HepG2 (cell line): ENCODE measurements around the gene KNG1. TPM values are rescaled to one million over a fixed set of nuclear protein-coding genes. Genes with fewer than 3 reads are reported as not detected.

ENCODE experiments used
- ATAC-seq: fragments of 200-7000 bp; cut with Tn5 transposase; 3 replicates; pipeline ENCODE4 v1.9.1; 2020; ENCODE audit warnings: mild to moderate bottlenecking, moderate library complexity
- BruUV-seq: library from RNA; stranded (reverse); fragments of 400-500 nt; replicated peaks from 2 replicates; lab custom pipeline; 2021; lab: Mats Ljungman, UMichigan
- CTCF ChIA-PET: fragments of 300-600 bp; formaldehyde crosslinking; extraction: SDS; loops from one replicate; lab custom pipeline; 2021; ENCODE audit warnings: low total read pairs, inconsistent platforms, low intra/inter-chr PET ratio; lab: Yijun Ruan, JAX
- POLR2A ChIA-PET: fragments of 350-600 bp; sonication (Branson Sonifier 250); formaldehyde crosslinking; loops from one replicate; lab custom pipeline; 2020; ENCODE audit warnings: antibody characterized with exemption, inconsistent platforms; lab: Yijun Ruan, JAX
- DNase-seq: peaks from one replicate; pipeline ENCODE4 v3.0.0-alpha.2; 2015; ENCODE audit warnings: low spot score
- FAIRE-seq: peaks from 3 replicates; lab custom pipeline; 2011; peaks lifted over from hg19 to GRCh38; lab: Jason Lieb, UNC
- H2AFZ ChIP-seq: one replicate; pipeline ENCODE4 v1.6.1; 2011; ENCODE audit warnings: low read length, inconsistent platforms
- H3K27ac ChIP-seq: fragments of 300-600 bp; 3 replicates; pipeline ENCODE4 v1.8.0; 2011; ENCODE audit warnings: mixed run types, mild to moderate bottlenecking, mixed read lengths, low read length, inconsistent platforms; ENCODE audit not compliant: insufficient read depth; ENCODE audit errors: extremely low read length
- H3K27me3 ChIP-seq, 2 experiments: fragments of 200-600 bp in 1 of 2; 2 replicates in 1 of 2; 3 replicates in 1 of 2; pipeline versions ENCODE4 v1.6.0 to v1.8.0; 2011; ENCODE audit warnings: low read length in 2 of 2, mild to moderate bottlenecking in 2 of 2, moderate library complexity in 2 of 2, inconsistent platforms in 1 of 2; ENCODE audit not compliant: insufficient read depth in 2 of 2, control insufficient read depth in 1 of 2
- H3K36me3 ChIP-seq, 2 experiments: fragments of 200-600 bp in 1 of 2; replicated peaks in 1 of 2; 2 replicates in 1 of 2; 3 replicates in 1 of 2; pipeline versions ENCODE4 v1.5.1 to v1.8.0; 2011; ENCODE audit warnings: low read length in 2 of 2, inconsistent platforms in 1 of 2; ENCODE audit not compliant: insufficient read depth in 2 of 2, control insufficient read depth in 1 of 2
- H3K4me1 ChIP-seq: 2 replicates; pipeline ENCODE4 v1.5.1; 2012; ENCODE audit warnings: low read length, inconsistent platforms; ENCODE audit not compliant: insufficient read depth
- H3K4me2 ChIP-seq: 2 replicates; pipeline ENCODE4 v1.6.0; 2011; ENCODE audit warnings: low read depth, low read length, inconsistent platforms
- H3K4me3 ChIP-seq, 3 experiments: fragments of 200-600 bp in 1 of 3; sonication (generic), shearing (Covaris generic) in 1 of 3; replicated peaks in 1 of 3; 2 replicates each; pipeline ENCODE4 v1.5.1; 2011 to 2016; ENCODE audit warnings: low read length in 3 of 3, inconsistent platforms in 2 of 3, low read depth in 2 of 3, mild to moderate bottlenecking in 2 of 3, control low read depth in 1 of 3, mixed read lengths in 1 of 3; ENCODE audit not compliant: insufficient read depth in 1 of 3
- H3K79me2 ChIP-seq: one replicate; pipeline ENCODE4 v1.6.1; 2011; ENCODE audit warnings: low read length, inconsistent platforms; ENCODE audit not compliant: insufficient read depth
- H3K9ac ChIP-seq: 2 replicates; pipeline ENCODE4 v1.6.0; 2011; ENCODE audit warnings: mild to moderate bottlenecking, low read depth, low read length, inconsistent platforms; ENCODE audit not compliant: insufficient read depth
- H3K9me3 ChIP-seq: 2 replicates; pipeline ENCODE4 v1.5.1; 2012; ENCODE audit warnings: mild to moderate bottlenecking, low read length
- H4K20me1 ChIP-seq: 2 replicates; pipeline ENCODE4 v1.6.0; 2011; ENCODE audit warnings: inconsistent platforms, mild to moderate bottlenecking, low read length, moderate library complexity; ENCODE audit not compliant: insufficient read depth
- BCLAF1 ChIP-seq: fragments of 450-650 bp; IDR thresholded peaks from 2 replicates; pipeline ENCODE4 v1.6.1; 2017; ENCODE audit warnings: mild to moderate bottlenecking
- SMAD3 ChIP-seq: sonication (generic); formaldehyde crosslinking; IDR thresholded peaks from 2 replicates; pipeline ENCODE4 v1.4.0; 2020; ENCODE audit warnings: missing genetic modification reagents
- ZBTB3 ChIP-seq: sonication (generic); formaldehyde crosslinking; IDR thresholded peaks from 2 replicates; pipeline ENCODE4 v1.4.0; 2020; ENCODE audit warnings: low read depth, mild to moderate bottlenecking, moderate library complexity, missing genetic modification reagents, borderline replicate concordance
- ZNF10 ChIP-seq: sonication (generic); formaldehyde crosslinking; IDR thresholded peaks from 2 replicates; pipeline ENCODE4 v1.4.0; 2020; ENCODE audit warnings: mild to moderate bottlenecking, low read depth, missing genetic modification reagents, borderline replicate concordance
- ZNF737 ChIP-seq: sonication (generic); formaldehyde crosslinking; IDR thresholded peaks from 2 replicates; pipeline ENCODE4 v1.5.0; 2020; ENCODE audit warnings: missing genetic modification reagents, mild to moderate bottlenecking, borderline replicate concordance
- ZNF740 ChIP-seq: sonication (generic); formaldehyde crosslinking; IDR thresholded peaks from 2 replicates; pipeline ENCODE4 v1.4.0; 2020; ENCODE audit warnings: missing genetic modification reagents
- WGBS: methylation state at CpG from one replicate; pipeline ENCODE4 v1.1.6; 2017; ENCODE audit warnings: low lambda C conversion rate; 5-methylcytosine and 5-hydroxymethylcytosine counted together
- in situ Hi-C: cut with HindIII; loops from 2 replicates; pipeline ENCODE4 v1.10.0; 2017; ENCODE audit warnings: low pct_unique_long_range_greater_than_20kb; ENCODE audit not compliant: extremely low pct_ligation_motif_present
- intact Hi-C: fragments of 100-400 bp; cut with micrococcal nuclease; formaldehyde crosslinking; loops from one replicate; pipeline ENCODE4 v1.10.0; 2022; ENCODE audit not compliant: unreplicated experiment
- polyA plus RNA-seq, 8 experiments: library from polyadenylated mRNA; depleted of rRNA in 3 of 8; stranded (reverse) in 7 of 8; unstranded in 1 of 8; fragments of >200 nt; fragmentation: Illumina TruSeq in 4 of 8; extraction: Trizol in 4 of 8; gene quantifications; 2 replicates each; pipeline versions ENCODE4 v1.2.1 to v1.2.3, GENCODE V29; 2011 to 2016; ENCODE audit warnings: low read depth in 4 of 8, missing spikeins in 1 of 8, mixed read lengths in 1 of 8; ENCODE audit not compliant: insufficient read depth in 1 of 8
- total RNA-seq, 5 experiments: library from RNA; depleted of rRNA; stranded (reverse); fragments of >200 nt; fragmentation: Illumina TruSeq; extraction: Trizol; gene quantifications; 2 replicates each; pipeline ENCODE4 v1.2.3, GENCODE V29; 2016; ENCODE audit warnings: low read depth in 1 of 5

Gene KNG1
- total and polyA plus RNA-seq, 2 of the 13 experiments (the other 11 are each of a cell fraction or from before 2014, with no cell fraction given), result 6.5 to 7.0 TPM

GRCh38 chr3:186751480-186751879, 34.3 kb downstream of the KNG1 start (continued):
- TF ChIP-seq ZNF737 (CRISPR knock-in tag), result no peak

- no TSS peak for BruUV-seq
- WGBS, result 83% methylated on average over 7 of the region's 7 CpGs
- H3K4me3 ChIP-seq, result no peak overlapping the region
- H3K4me1 ChIP-seq, result peaks cover 7% of the 10 kb centered on the region
- no peak for DNase-seq
- no peak overlapping the region for H2AFZ ChIP-seq
- FAIRE-seq, result no peak
- intact Hi-C loops, result no loop called here
- POLR2A ChIA-PET, result interaction anchor here (1.0 to 1.4 kb wide), 3 partner anchors 11 to 141 kb away, joined by 3 to 4 read pairs (median 3); no protein-coding TSS in a partner anchor
- ATAC-seq, result no peak
- TF ChIP-seq ZNF740 (CRISPR knock-in tag), result no peak
- TF ChIP-seq SMAD3 (CRISPR knock-in tag), result no peak
- TF ChIP-seq BCLAF1, result no peak
- TF ChIP-seq ZBTB3 (CRISPR knock-in tag), result no peak
- TF ChIP-seq ZNF10 (CRISPR knock-in tag), result no peak
- H3K36me3 ChIP-seq, result no peaks in the 10 kb centered on the region
- H3K27me3 ChIP-seq, result no peaks in the 10 kb centered on the region
- no peaks in the 10 kb centered on the region for H3K9me3 ChIP-seq
- no peak overlapping the region for H3K4me2 ChIP-seq
- H3K27ac ChIP-seq, result no peak overlapping the region
- no peaks in the 10 kb centered on the region for H4K20me1 ChIP-seq
- CTCF ChIA-PET, result interaction anchor here (1.8 kb wide), 1 partner anchor 139 kb away, joined by 8 read pairs; no protein-coding TSS in a partner anchor
- no peak overlapping the region for H3K9ac ChIP-seq
- H3K79me2 ChIP-seq, result no peaks in the 10 kb centered on the region
- in situ Hi-C loops, result loop anchor here (10.0 kb wide), 1 partner anchor 139 kb away; the partner anchor contains the start of gene AHSG
Measured at GRCh38 chr3:186754006-186754405, 36.8 kb downstream of the KNG1 start.
